Fibroblast of lung (primary cell): ENCODE data around the gene TMPRSS5.

Source experiments
- EZH2 ChIP-seq: IDR thresholded peaks from 2 replicates; pipeline ENCODE4 v1.5.1; 2012; ENCODE audit warnings: low read length, control low read depth, mild to moderate bottlenecking; ENCODE audit errors: missing control alignments
- TF ChIP-seq, protein P1 (sequence below), 2 donors: IDR thresholded peaks in 1 of 2; conservative IDR thresholded peaks in 1 of 2; 1 replicate in 1 of 2; 2 replicates in 1 of 2; pipeline ENCODE4 v1.5.1; 2011 to 2012; ENCODE audit warnings: low read length in 2 of 2, control low read depth in 1 of 2, inconsistent platforms in 1 of 2, low read depth in 1 of 2, mild to moderate bottlenecking in 1 of 2

DNA sequence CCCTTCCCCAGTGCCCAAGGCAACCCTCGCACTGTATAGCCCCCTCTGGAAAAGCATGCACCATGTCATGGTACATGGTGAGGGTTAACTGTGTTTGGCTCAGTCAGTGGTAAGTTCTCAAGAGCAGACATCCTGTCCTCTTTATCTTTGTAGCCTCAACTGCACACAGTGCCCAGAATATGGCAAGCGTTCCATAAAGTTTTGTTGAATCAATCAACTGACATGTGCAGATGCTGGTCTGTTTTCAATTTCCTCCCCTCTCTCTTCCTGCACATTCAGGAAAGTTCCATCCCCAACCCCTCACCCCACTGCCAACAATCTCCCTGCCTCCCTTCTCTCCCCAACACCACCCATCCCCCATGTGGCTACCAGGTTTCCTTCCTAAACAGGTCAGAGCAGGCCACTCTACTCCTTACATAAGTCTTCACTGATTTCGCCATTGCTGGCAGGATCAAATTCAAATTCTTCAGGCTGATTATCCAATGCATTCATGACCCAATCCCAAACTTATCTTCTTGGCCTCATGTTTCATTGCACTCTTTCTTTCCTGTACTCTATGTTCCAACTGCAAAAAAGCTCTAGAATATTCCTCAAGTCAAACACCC is 15.5 kb upstream of the TMPRSS5 start:
- TF ChIP-seq, protein P1, sequence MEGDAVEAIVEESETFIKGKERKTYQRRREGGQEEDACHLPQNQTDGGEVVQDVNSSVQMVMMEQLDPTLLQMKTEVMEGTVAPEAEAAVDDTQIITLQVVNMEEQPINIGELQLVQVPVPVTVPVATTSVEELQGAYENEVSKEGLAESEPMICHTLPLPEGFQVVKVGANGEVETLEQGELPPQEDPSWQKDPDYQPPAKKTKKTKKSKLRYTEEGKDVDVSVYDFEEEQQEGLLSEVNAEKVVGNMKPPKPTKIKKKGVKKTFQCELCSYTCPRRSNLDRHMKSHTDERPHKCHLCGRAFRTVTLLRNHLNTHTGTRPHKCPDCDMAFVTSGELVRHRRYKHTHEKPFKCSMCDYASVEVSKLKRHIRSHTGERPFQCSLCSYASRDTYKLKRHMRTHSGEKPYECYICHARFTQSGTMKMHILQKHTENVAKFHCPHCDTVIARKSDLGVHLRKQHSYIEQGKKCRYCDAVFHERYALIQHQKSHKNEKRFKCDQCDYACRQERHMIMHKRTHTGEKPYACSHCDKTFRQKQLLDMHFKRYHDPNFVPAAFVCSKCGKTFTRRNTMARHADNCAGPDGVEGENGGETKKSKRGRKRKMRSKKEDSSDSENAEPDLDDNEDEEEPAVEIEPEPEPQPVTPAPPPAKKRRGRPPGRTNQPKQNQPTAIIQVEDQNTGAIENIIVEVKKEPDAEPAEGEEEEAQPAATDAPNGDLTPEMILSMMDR (conservative IDR thresholded peaks at IDR 0.05 in 1 of 2, IDR thresholded peaks at IDR 0.05 in 1 of 2; ENCODE audit: low read depth in 1 of 2, low read length in 2 of 2), result no peak
- TF ChIP-seq EZH2, result no peak
